HEK293 (cell line): ENCODE data around the gene PCBP1.

Experiments
- CTCF ChIA-PET: fragments of 350-600 bp; formaldehyde crosslinking; extraction: SDS; loops from one replicate; lab custom pipeline; 2021; ENCODE audit warnings: antibody characterized with exemption; lab: Yijun Ruan, JAX
- POLR2A ChIA-PET: fragments of 300-600 bp; formaldehyde crosslinking; extraction: SDS; loops from one replicate; lab custom pipeline; 2020; ENCODE audit warnings: antibody characterized with exemption, inconsistent platforms; lab: Yijun Ruan, JAX
- H3K27ac ChIP-seq: fragments of 200-500 bp; sonication (Bioruptor generic); 2 replicates; pipeline ENCODE4 v1.5.1; 2014; ENCODE audit warnings: low read depth, low read length, control low read depth, inconsistent platforms; ENCODE audit errors: extremely low read depth
- H3K36me3 ChIP-seq, 2 experiments: fragments of 200-500 bp in 1 of 2; sonication (Bioruptor generic) in 1 of 2; 1 replicate in 1 of 2; 2 replicates in 1 of 2; pipeline ENCODE4 v1.5.1; 2014 to 2017; ENCODE audit warnings: inconsistent platforms in 2 of 2, low read length in 2 of 2; ENCODE audit not compliant: control insufficient read depth in 2 of 2, insufficient read depth in 1 of 2
- H3K4me1 ChIP-seq: fragments of 200-500 bp; sonication (Bioruptor generic); 2 replicates; pipeline ENCODE4 v1.5.1; 2014; ENCODE audit warnings: mild to moderate bottlenecking, low read length, inconsistent platforms; ENCODE audit not compliant: control insufficient read depth, insufficient read depth
- H3K4me3 ChIP-seq: 2 replicates; pipeline ENCODE4 v1.5.1; 2011; ENCODE audit warnings: low read depth, mild to moderate bottlenecking, control low read depth, low read length, moderate library complexity
- H3K9me3 ChIP-seq: fragments of 200-500 bp; sonication (Bioruptor generic); 2 replicates; pipeline ENCODE4 v1.5.1; 2014; ENCODE audit warnings: low read depth, low read length, inconsistent platforms; ENCODE audit not compliant: control insufficient read depth, insufficient read depth
- BCL11B ChIP-seq: fragments of 450-650 bp; formaldehyde crosslinking; IDR thresholded peaks from 2 replicates; pipeline ENCODE4 v1.5.1; 2016; ENCODE audit warnings: low read depth, missing biosample characterization, missing genetic modification characterization
- KLF17 ChIP-seq: fragments of 450-650 bp; formaldehyde crosslinking; IDR thresholded peaks from 2 replicates; pipeline ENCODE4 v1.5.1; 2016; ENCODE audit warnings: missing biosample characterization, missing genetic modification characterization
- TSHZ1 ChIP-seq: fragments of 450-650 bp; formaldehyde crosslinking; IDR thresholded peaks from 2 replicates; pipeline ENCODE4 v1.5.1; 2016; ENCODE audit warnings: missing biosample characterization, missing genetic modification characterization, borderline replicate concordance
- ZBTB1 ChIP-seq: fragments of 450-650 bp; formaldehyde crosslinking; IDR thresholded peaks from 2 replicates; pipeline ENCODE4 v1.5.1; 2016; ENCODE audit warnings: missing biosample characterization, missing genetic modification characterization
- ZBTB8A ChIP-seq: fragments of 450-650 bp; formaldehyde crosslinking; IDR thresholded peaks from 2 replicates; pipeline ENCODE4 v1.5.1; 2016; ENCODE audit warnings: missing biosample characterization, missing genetic modification characterization
- ZNF140 ChIP-seq: fragments of 450-650 bp; formaldehyde crosslinking; IDR thresholded peaks from 2 replicates; pipeline ENCODE4 v1.5.1; 2016; ENCODE audit warnings: missing biosample characterization, missing genetic modification characterization
- ZNF394 ChIP-seq: fragments of 450-650 bp; formaldehyde crosslinking; IDR thresholded peaks from 2 replicates; pipeline ENCODE4 v1.5.1; 2016; ENCODE audit warnings: missing biosample characterization, missing genetic modification characterization, mild to moderate bottlenecking, moderate library complexity, borderline replicate concordance
- ZNF426 ChIP-seq: fragments of 450-650 bp; formaldehyde crosslinking; IDR thresholded peaks from 2 replicates; pipeline ENCODE4 v1.5.1; 2017; ENCODE audit warnings: missing biosample characterization, missing genetic modification characterization, mild to moderate bottlenecking, inconsistent platforms, moderate library complexity
- TF ChIP-seq, protein P1 (sequence below): fragments of 450-650 bp; formaldehyde crosslinking; conservative IDR thresholded peaks from 2 replicates; pipeline ENCODE4 v1.5.1; 2016; ENCODE audit warnings: low read depth, missing biosample characterization, missing genetic modification characterization
- TF ChIP-seq, protein P2 (sequence below): fragments of 450-650 bp; formaldehyde crosslinking; conservative IDR thresholded peaks from 2 replicates; pipeline ENCODE4 v1.5.1; 2016; ENCODE audit warnings: low read depth, missing biosample characterization, missing genetic modification characterization

PCBP1 gene

GRCh38 chr2:70095720-70096670 lies 8.7 kb downstream of the PCBP1 start:
- no peaks in the 10 kb centered on the region for H3K9me3 ChIP-seq
- H3K36me3 ChIP-seq, result no peaks in the 10 kb centered on the region
- H3K4me3 ChIP-seq, result no peak overlapping the region
- CTCF ChIA-PET, result interaction anchor here (0.6 kb wide), 1 partner anchor 17 kb away, joined by 4 read pairs; no protein-coding TSS in a partner anchor
- H3K27ac ChIP-seq, result peak overlapping the region; percentile 31; the same call in 1 of the 2 replicates
- TF ChIP-seq TSHZ1 (tag by site-specific recombination) (no peak), ZBTB8A (tag by site-specific recombination) (0 out of 2 replicates have a peak, but pooled peaks have one; percentile 13), ZNF394 (tag by site-specific recombination) (peak; percentile 61; the same call in 1 of the 2 replicates), KLF17 (no peak), ZBTB1 (tag by site-specific recombination) (no peak), ZNF426 (tag by site-specific recombination) (peak; percentile 40), ZNF140 (tag by site-specific recombination) (0 out of 2 replicates have a peak, but pooled peaks have one; percentile 7), BCL11B (tag by site-specific recombination) (no peak)
- TF ChIP-seq, protein P1, sequence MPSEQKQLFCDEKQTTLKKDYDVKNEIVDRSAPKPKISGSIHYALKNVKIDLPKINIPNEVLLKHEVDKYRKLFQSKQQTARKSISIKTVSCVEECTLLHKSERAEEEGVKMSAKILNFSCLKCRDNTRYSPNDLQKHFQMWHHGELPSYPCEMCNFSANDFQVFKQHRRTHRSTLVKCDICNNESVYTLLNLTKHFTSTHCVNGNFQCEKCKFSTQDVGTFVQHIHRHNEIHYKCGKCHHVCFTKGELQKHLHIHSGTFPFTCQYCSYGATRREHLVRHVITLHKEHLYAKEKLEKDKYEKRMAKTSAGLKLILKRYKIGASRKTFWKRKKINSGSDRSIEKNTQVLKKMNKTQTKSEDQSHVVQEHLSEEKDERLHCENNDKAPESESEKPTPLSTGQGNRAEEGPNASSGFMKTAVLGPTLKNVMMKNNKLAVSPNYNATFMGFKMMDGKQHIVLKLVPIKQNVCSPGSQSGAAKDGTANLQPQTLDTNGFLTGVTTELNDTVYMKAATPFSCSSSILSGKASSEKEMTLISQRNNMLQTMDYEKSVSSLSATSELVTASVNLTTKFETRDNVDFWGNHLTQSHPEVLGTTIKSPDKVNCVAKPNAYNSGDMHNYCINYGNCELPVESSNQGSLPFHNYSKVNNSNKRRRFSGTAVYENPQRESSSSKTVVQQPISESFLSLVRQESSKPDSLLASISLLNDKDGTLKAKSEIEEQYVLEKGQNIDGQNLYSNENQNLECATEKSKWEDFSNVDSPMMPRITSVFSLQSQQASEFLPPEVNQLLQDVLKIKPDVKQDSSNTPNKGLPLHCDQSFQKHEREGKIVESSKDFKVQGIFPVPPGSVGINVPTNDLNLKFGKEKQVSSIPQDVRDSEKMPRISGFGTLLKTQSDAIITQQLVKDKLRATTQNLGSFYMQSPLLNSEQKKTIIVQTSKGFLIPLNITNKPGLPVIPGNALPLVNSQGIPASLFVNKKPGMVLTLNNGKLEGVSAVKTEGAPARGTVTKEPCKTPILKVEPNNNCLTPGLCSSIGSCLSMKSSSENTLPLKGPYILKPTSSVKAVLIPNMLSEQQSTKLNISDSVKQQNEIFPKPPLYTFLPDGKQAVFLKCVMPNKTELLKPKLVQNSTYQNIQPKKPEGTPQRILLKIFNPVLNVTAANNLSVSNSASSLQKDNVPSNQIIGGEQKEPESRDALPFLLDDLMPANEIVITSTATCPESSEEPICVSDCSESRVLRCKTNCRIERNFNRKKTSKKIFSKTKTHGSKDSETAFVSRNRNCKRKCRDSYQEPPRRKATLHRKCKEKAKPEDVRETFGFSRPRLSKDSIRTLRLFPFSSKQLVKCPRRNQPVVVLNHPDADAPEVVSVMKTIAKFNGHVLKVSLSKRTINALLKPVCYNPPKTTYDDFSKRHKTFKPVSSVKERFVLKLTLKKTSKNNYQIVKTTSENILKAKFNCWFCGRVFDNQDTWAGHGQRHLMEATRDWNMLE (tag by site-specific recombination), result peak; percentile 49; the same call in 1 of the 2 replicates
- TF ChIP-seq, protein P2, sequence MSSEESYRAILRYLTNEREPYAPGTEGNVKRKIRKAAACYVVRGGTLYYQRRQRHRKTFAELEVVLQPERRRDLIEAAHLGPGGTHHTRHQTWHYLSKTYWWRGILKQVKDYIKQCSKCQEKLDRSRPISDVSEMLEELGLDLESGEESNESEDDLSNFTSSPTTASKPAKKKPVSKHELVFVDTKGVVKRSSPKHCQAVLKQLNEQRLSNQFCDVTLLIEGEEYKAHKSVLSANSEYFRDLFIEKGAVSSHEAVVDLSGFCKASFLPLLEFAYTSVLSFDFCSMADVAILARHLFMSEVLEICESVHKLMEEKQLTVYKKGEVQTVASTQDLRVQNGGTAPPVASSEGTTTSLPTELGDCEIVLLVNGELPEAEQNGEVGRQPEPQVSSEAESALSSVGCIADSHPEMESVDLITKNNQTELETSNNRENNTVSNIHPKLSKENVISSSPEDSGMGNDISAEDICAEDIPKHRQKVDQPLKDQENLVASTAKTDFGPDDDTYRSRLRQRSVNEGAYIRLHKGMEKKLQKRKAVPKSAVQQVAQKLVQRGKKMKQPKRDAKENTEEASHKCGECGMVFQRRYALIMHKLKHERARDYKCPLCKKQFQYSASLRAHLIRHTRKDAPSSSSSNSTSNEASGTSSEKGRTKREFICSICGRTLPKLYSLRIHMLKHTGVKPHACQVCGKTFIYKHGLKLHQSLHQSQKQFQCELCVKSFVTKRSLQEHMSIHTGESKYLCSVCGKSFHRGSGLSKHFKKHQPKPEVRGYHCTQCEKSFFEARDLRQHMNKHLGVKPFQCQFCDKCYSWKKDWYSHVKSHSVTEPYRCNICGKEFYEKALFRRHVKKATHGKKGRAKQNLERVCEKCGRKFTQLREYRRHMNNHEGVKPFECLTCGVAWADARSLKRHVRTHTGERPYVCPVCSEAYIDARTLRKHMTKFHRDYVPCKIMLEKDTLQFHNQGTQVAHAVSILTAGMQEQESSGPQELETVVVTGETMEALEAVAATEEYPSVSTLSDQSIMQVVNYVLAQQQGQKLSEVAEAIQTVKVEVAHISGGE (tag by site-specific recombination), result peak; percentile 37; the same call in 1 of the 2 replicates
- POLR2A ChIA-PET, result no interaction called here
- H3K4me1 ChIP-seq, result no peaks in the 10 kb centered on the region
